Inflammatory macrophage (primary cell): ENCODE measurements around the gene ZNF837.
A peak's percentile ranks its signal among the peaks of the same experiment; 100 is the strongest.
"Not testable (repeated sequence)": the region's sequence is repeated elsewhere in the genome, so short reads cannot be mapped to it uniquely, and the experiment has no call there.

Experiments
- DNase-seq, 2 donors: peaks; one replicate each; pipeline ENCODE4 v3.0.0-alpha.2; 2020 to 2022

ZNF837 gene

DNA sequence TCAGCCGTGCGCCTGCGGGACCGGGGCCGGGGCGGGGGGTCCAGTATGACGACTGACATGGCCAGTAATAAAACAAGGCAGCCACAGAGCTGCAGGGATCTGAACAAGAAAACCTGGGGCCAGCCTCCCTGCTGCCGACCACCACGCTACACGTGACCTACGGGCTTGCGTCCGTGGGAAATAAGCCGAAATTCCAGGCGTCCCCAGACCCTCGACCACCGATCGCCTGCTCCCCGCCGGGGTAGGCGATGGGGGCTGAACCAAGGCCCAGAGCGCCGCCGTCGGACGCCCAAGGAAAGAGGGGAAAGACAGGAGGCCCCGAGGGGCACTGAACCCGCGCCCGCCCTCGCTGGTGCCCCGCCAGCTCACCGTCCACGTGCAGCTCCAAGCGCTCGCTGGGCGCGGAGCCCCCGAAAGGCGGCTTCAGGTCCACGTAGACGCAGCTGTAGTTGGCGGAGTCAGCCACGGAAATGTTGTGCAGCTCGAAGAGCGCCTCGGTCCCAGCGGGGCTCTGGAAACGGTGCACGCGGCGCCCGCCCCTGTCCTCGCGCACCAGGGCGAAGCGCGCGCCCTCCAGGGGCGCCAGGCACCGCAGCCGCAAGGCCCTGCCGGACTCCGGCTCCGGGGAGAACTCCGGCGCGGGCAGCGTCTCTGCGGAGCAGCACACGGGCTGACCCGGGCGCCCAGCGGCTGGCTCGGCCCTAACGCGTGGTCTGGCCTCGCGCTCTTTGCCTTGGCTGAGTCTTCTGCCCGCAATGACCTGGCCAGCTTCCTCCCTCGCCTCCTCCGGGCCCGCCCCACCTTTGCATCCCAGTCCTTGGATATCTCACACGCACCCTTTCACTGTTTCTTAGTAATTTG is 30.6 kb downstream of the ZNF837 start:
- DNase-seq: no peak

DNA sequence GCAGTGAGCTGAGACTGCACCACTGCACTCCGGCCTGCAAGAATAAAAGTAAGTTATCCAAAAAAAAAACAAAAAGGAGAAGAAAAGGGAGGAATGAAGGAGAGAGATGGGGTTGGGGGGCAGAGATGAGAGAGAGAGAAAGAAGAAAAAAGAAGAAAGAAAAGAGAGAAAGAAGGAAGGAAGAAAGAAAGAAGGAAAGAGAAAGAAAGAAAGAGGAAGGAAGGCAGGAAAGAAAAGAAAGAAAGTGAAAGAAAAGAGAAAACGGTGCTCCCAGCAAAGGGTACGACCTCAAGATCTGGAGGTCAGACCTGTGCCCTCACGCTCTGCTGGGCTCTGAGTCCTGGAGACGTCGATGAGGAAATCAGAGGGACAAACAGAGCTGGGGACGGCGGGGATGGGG is 31.2 kb downstream of the ZNF837 start:
- DNase-seq: no peak

DNA sequence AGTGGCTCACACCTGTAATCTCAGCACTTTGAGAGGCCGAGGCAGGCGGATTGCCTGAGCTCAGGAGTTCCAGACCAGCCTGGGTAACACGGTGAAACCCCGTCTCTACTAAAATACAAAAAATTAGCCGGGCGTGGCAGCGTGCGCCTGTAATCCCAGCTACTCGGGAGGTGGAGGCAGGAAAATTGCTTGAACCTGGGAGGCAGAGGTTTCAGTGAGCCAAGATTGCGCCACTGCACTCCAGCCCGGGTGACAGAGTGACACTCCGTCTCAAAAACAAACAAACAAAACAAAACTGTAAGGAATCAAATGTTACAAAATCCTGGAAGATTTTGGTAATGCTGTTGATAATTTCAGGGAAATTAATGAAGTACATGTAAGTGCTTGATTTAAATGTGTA is 32.8 kb downstream of the ZNF837 start:
- not testable (repeated sequence) for DNase-seq

GRCh38 chr19:58346961-58347929 is 33.6 kb downstream of the ZNF837 start:
- DNase-seq: peak; percentile 68 to 80

DNA sequence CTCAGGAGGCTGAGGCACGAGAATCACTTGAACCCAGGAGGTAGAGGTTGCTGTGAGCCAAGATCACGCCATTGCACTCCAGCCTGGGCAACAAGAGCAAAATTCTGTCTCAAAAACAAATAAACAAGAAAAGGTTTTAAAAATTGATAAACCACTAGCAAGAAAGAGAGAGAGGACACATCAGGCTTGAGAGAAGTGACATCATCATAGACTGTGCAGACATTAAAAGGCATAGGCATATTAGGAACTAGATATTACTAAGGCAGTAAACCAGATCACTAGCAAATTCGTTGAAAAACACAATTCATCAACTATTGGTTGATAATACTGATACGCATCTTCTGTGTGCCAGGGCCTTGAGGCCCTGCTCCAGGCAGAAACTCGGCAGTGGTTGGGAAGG is 35.3 kb downstream of the ZNF837 start:
- DNase-seq: no peak

DNA sequence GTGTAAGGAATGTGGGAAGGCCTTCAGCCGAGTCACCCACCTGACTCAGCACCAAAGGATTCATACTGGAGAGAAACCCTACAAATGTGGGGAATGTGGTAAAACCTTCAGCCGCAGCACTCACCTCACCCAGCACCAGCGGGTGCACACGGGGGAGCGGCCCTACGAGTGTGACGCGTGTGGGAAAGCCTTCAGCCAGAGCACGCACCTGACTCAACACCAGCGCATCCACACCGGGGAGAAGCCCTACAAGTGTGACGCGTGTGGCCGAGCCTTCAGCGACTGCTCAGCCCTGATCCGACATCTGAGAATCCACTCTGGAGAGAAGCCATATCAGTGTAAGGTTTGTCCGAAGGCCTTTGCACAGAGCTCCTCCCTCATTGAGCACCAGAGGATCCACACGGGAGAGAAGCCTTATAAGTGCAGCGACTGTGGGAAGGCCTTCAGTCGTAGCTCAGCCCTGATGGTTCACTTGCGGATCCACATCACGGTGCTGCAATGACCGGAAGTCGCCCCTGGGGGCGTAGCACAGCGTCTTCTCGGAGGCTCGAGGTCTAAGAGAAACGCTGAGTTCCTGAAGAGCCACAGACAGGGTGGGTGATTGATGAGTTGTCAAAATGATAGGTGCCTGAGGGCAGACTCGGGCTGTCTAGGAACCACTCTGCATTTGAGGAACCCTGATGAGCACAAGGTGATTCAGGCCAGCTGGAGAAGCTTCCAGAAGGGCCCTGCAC is 41.8 kb downstream of the ZNF837 start:
- DNase-seq: no peak

DNA sequence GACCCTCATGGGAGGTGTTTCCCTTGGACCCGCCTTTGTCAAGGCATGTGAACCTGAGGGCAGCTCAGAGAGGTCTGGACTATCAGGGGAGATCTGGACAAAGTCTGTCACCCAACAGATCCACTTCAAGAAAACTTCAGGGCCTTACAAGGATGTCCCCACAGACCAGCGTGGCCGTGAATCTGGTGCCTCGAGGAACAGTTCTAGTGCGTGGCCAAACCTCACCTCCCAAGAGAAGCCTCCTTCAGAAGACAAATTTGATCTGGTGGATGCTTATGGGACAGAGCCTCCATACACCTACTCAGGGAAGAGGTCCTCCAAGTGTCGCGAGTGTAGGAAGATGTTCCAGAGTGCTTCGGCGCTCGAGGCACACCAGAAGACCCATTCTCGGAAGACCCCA is 42.5 kb downstream of the ZNF837 start:
- DNase-seq: no peak

DNA sequence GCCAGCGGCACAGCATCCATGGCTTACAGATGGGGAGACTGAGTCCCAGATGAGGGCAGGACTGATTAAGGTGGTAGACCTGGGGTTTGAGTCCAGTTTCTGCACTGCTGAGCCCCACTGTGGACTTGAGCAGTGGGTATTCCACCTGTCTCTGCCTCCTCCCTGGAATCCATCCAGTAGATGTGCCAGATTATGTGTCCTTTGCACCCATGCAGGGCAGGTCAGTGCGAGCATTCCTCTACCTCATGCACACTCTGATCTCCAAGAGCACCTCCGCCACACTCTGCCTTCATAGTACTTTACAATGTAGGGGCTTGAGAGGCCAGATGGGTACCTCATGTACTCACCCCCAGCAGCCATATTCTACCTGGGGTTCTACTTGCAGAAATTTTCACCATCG is 44.0 kb downstream of the ZNF837 start:
- no peak for DNase-seq

- no peak for DNase-seq
Measured at GRCh38 chr19:58336216-58336615, 44.6 kb downstream of the ZNF837 start.

DNA sequence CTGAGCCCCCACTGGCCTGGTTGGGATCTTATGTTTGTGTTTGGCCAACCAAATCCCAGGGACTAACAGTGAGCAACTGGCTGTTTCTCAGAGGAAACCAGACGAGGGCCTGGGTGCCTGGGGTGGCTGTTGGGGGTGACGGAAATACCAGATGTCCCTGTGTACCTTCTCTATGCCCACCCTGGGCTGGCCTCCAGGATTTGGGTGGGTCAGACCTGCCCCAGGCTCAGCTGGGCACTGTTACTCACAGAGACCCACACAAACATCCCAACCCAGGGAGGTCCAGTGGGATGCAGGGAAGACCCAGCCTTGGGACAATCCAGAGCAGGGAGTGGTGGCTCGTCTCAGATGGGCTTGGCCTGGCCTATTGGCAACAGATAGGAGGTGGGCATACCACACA is 45.2 kb downstream of the ZNF837 start:
- no peak for DNase-seq

DNA sequence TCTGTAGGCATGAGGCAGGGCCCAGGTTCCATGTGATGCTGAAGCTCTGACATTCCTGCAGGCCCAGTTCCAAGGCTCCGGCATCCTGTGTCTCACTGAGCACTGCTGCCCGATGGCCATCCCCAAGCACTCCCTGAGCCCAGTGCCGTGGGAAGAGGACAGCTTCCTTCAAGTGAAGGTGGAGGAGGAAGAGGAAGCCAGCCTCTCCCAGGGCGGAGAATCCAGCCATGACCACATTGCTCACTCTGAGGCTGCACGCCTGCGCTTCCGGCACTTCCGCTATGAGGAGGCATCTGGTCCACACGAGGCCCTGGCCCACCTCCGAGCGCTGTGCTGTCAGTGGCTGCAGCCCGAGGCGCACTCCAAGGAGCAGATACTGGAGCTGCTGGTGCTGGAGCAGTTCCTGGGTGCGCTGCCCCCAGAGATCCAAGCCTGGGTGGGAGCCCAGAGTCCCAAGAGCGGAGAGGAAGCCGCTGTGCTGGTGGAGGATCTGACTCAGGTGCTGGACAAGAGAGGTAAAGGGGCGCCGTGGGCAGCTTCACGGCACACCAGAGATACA is 46.1 kb downstream of the ZNF837 start:
- DNase-seq: peak; percentile 69 to 92

DNA sequence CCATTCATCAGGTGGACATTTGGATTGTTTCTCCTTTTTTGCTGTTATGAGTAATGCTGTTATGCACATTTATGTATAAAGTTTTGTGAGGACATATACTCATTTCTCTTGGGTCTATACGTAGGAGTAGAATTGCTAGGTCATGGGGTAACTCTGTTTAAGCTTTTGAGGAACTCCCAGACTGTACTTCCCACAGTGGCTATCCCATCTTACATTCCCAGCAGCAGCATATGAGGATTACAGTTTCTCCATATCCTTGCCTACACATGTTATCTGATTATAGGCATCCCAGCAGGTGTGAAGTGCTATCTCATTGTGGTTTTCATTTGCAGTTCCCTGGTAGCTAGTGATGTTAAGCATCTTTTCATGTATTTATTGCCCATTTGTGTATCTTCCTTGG is 48.1 kb downstream of the ZNF837 start:
- peak; percentile 56 to 61 for DNase-seq

GRCh38 chr19:58330458-58330857 is 50.4 kb downstream of the ZNF837 start:
- DNase-seq: peak; percentile 43 to 63

DNA sequence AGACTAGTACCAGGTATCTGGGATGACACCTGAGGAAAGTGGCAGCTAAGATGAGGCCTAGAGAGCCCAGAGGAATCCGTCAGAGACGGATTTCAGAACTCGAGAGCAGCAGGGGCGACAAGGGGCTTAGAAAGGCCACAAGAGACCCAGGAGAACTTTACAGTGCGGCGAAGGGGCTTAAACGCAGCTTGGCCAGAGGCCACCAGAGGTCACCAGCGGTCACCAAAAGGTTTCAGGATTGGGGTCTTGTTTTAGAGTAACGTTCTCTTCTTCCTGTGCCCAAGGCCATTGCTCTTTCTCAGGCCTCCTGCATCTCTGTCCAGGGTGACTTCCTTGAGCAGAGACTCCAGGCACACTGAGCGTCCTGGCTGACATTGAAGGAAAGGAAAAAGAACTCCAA is 51.8 kb downstream of the ZNF837 start:
- DNase-seq: peak; percentile 24 to 31

DNA sequence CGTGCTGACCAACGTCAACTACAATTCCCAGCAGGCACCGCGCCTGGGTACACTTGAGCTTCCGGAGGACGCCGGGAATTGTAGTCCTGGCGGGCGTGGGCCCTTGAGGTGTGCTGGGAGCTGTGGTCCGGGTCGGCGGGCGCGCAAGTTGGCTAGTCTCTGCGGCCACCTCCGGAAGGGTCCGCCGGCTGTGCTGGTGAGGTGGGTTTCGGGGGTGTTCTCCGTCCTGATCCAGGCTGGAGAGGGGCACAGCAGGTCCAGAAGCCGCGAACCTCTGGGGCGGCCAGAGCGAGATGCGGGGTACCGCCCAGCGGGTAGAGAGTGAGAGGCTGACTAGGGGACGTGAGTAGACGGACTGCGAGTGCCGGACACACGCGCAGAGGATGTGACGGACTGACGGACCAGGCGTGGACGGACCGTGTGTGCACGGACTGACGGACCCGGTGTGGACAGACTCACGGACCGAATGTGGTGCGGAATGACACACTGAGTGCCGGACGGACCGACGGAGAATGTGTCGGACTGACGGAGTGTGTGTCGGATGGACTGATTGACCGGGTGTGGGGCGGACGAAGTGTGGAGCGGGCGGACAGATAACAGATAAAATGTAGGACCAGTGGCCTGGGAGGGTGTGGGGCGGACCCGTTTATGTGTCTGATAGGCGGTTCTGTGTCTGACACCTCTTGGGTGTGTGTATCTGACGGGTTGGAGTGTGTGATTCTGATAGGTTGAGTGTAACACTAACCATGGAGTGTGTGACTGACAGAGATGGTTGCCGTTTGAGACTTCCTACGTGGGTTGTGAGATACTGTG is 53.7 kb downstream of the ZNF837 start, which contains the start of gene ZSCAN22:
TSS of gene ZSCAN22 (plus strand) at position 81 of the 813 bp plus-strand sequence. CDS start 7,809 bp downstream, outside the sequence.
- DNase-seq: peak; percentile 93 to 95

- DNase-seq: no peak
Measured at GRCh38 chr19:58326501-58326913, 54.3 kb downstream of the ZNF837 start.

DNA sequence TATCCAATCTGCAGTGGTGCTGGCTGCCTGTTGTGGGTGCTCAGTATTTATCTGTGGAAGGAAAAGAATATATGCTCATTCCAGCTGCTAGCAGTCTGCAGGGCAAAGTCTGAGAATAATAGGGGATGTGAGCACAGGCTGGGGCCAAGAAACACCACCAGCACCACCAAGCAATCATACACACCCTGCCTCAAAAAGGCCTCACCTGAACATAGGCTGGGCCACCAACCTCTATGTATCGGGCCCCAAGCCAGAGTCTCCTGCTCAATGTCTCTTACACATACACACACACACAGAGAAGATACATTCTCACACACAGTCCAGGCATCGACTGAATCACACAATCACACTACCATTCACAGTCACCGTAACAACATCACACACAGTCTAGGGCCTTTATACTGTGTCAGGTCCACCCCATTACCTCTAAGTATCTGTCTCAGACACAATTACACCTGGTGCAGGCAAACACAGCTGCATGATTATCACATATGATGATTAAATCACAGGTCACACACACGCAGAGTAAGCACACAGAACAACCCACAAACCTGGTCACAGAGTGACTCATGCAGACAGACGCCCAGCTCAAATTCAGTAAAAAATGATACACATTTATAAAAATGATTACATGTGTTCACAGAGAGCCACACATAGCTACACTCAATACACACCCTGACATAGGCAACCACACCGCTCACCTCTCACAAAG is 55.4 kb downstream of the ZNF837 start:
- DNase-seq: no peak

GRCh38 chr19:58319241-58319640 is 61.6 kb downstream of the ZNF837 start:
- DNase-seq: no peak

DNA sequence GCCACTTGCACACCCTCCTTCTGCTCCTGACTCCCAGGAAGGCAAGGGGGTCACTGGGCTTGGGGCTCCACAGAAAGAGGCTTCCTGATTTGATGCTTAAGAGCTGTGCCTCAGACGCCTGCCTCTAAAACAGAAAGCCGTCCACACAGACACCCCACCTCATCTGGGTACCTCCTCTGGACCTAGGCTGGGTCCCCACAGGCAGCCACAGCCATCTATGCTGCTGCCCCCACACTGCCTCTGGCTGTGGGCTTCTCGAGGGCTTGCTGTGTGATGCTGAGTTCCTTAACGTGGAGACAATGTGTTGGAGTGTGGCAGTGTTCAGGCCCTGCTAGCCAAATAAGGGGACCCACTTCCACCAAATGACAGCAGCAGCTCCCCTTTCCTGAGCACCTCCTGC is 62.5 kb downstream of the ZNF837 start:
- DNase-seq: no peak
